Measurements from ENCODE around the gene SYNJ2.

Gene SYNJ2

DNA sequence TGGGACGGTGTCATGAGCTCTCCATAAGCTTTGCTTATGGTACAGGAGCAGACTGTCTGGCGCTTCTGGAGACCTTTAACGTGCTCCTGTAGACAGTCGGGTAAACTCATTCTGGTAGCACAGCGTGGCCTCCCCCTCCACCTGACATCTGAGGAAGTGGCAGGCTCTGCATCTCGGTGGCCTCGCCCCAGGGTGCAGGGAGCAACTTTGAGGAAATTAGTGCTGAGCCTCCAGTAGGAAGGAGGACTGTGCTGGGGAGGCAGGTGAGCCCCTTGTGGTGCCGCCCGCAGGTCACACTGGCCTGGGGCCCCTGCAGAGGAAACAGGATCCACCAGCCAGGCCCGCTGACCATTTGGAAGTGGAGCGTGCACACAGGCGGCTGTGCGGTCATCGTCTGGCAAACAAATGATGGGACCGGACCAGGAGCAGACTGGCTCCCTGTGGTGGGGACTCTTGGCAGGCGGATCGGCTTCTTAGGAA lies 57.9 kb downstream of the SYNJ2 start:
- TF ChIP-seq, protein P1, sequence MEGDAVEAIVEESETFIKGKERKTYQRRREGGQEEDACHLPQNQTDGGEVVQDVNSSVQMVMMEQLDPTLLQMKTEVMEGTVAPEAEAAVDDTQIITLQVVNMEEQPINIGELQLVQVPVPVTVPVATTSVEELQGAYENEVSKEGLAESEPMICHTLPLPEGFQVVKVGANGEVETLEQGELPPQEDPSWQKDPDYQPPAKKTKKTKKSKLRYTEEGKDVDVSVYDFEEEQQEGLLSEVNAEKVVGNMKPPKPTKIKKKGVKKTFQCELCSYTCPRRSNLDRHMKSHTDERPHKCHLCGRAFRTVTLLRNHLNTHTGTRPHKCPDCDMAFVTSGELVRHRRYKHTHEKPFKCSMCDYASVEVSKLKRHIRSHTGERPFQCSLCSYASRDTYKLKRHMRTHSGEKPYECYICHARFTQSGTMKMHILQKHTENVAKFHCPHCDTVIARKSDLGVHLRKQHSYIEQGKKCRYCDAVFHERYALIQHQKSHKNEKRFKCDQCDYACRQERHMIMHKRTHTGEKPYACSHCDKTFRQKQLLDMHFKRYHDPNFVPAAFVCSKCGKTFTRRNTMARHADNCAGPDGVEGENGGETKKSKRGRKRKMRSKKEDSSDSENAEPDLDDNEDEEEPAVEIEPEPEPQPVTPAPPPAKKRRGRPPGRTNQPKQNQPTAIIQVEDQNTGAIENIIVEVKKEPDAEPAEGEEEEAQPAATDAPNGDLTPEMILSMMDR (conservative IDR thresholded peaks at IDR 0.05; ENCODE audit: low read depth, low read length) = no peak
- Histone ChIP-seq H3K9ac (no peak overlapping the region), H3K4me1 (ENCODE audit: low read depth, poor library complexity, severe bottlenecking) (no peaks in the 10 kb centered on the region), H4K20me1 (ENCODE audit: insufficient read depth) (no peaks in the 10 kb centered on the region), H3K27ac (no peak overlapping the region), H3K79me2 (ENCODE audit: insufficient read depth, low read depth) (no peaks in the 10 kb centered on the region), H2AFZ (ENCODE audit: low read depth) (no peak overlapping the region), H3K4me2 (no peak overlapping the region), H3K27me3 (ENCODE audit: insufficient read depth, low read depth) (no peaks in the 10 kb centered on the region), H3K4me3 (IDR thresholded peaks at IDR 0.05; ENCODE audit: insufficient read depth, low read depth, low read length) (no peak overlapping the region), H3K36me3 (ENCODE audit: insufficient read depth) (no peaks in the 10 kb centered on the region)

DNA sequence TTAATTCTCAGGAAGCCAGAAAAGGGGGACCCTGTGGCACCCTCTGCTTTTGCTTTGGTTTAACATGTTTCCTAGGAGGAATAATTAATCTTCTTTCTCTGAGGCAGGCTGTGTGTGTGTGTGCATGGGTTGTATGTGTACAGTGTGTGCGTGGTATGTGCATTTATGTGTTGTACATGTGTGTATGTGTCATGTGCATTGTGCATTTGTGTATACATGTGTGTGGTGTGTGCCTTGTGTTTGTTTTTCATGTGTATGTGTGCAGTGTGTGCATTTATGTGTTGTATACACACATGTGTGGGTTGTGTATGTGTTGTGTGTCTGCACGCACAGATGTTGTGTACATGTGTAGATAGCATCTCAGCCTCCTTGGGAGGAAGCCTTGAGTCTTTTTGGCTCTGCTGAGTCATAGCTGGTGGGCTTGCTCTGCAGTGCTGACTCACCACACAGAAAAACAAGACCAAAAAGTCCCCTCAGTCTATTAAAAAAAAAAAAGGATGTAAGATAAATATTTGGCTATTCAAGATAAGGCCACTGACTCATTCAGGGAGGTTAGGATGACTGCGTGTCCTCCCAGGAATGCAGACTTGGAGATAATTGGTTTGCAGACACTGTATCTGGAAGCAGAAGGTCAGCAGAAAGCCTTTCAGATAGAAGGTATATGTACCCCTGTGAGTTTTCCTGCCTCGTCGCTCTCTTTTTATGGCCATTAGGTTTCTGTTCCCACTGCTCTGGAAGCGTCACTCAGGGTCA lies 58.6 kb downstream of the SYNJ2 start:
- TF ChIP-seq, protein P1 (conservative IDR thresholded peaks at IDR 0.05; ENCODE audit: low read depth, low read length) = no peak
- H3K4me2 ChIP-seq = no peak overlapping the region
- no peaks in the 10 kb centered on the region for H3K27me3 ChIP-seq (ENCODE audit: insufficient read depth, low read depth)
- H3K4me3 ChIP-seq (IDR thresholded peaks at IDR 0.05; ENCODE audit: insufficient read depth, low read depth, low read length) = no peak overlapping the region
- H3K79me2 ChIP-seq (ENCODE audit: insufficient read depth, low read depth) = no peaks in the 10 kb centered on the region
- no peak overlapping the region for H3K9ac ChIP-seq
- H3K4me1 ChIP-seq (ENCODE audit: low read depth, poor library complexity, severe bottlenecking) = no peaks in the 10 kb centered on the region
- no peaks in the 10 kb centered on the region for H3K36me3 ChIP-seq (ENCODE audit: insufficient read depth)
- no peak overlapping the region for H3K27ac ChIP-seq
- H4K20me1 ChIP-seq (ENCODE audit: insufficient read depth) = no peaks in the 10 kb centered on the region
- H2AFZ ChIP-seq (ENCODE audit: low read depth) = no peak overlapping the region

DNA sequence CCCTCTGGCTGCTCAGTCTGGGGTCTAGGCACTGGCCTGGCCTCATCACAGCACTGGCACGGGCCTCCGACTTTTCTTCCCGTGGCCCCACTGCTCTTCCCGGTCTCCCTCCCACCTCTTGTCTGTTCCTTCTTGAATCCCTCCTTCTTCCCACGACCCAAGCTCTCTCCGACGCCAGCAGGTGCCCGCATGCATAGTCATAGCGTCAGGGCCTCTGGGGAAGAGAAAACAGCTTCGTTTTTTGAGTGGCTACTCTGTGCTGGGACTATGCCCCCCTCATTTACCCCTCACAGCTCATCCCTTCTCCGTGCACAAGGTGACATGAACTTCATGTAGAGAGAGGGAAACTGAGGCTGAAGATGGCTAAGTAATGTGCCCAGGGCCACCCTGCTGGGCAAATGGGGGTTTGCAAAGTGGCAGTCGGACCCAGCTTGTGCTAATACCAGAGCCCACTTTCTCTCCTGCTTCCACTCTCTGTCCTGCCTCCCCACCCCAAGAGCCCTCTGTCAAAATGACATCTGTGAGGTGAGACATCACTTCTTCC lies 59.2 kb downstream of the SYNJ2 start:
- H3K4me2 ChIP-seq = no peak overlapping the region

DNA sequence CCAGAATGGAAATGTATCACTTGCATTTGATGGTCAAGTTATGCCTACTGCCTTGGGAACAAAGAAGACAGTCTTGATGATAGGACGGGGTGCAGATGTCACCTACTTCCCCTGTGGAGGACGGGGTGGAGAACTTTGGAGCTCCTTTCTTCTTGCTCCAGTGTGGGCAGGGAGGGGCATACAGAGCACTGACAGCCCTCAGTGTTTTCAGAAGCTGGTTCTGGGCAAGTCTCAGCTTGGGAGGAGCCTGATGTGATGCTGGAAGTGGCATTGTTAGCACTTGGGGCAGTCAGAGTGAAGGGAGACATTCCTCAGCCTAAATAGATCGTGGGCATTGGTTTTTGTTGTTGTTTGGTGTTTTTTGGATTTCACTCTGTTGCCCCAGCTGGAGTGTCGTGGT lies 59.7 kb downstream of the SYNJ2 start:
- Histone ChIP-seq H3K27ac (no peak overlapping the region), H4K20me1 (ENCODE audit: insufficient read depth) (no peaks in the 10 kb centered on the region), H3K4me2 (no peak overlapping the region), H3K79me2 (ENCODE audit: insufficient read depth, low read depth) (no peaks in the 10 kb centered on the region), H2AFZ (ENCODE audit: low read depth) (no peak overlapping the region), H3K9ac (no peak overlapping the region), H3K27me3 (ENCODE audit: insufficient read depth, low read depth) (no peaks in the 10 kb centered on the region), H3K36me3 (ENCODE audit: insufficient read depth) (no peaks in the 10 kb centered on the region), H3K4me1 (ENCODE audit: low read depth, poor library complexity, severe bottlenecking) (no peaks in the 10 kb centered on the region), H3K4me3 (IDR thresholded peaks at IDR 0.05; ENCODE audit: insufficient read depth, low read depth, low read length) (no peak overlapping the region)
- TF ChIP-seq, protein P1 (conservative IDR thresholded peaks at IDR 0.05; ENCODE audit: low read depth, low read length) = no peak

More for the DNA sequence above, 59.2 kb downstream of the SYNJ2 start:
- H3K36me3 ChIP-seq (ENCODE audit: insufficient read depth) = no peaks in the 10 kb centered on the region
- no peaks in the 10 kb centered on the region for H3K4me1 ChIP-seq (ENCODE audit: low read depth, poor library complexity, severe bottlenecking)
- no peaks in the 10 kb centered on the region for H4K20me1 ChIP-seq (ENCODE audit: insufficient read depth)
- no peaks in the 10 kb centered on the region for H3K79me2 ChIP-seq (ENCODE audit: insufficient read depth, low read depth)
- no peak overlapping the region for H3K4me3 ChIP-seq (IDR thresholded peaks at IDR 0.05; ENCODE audit: insufficient read depth, low read depth, low read length)
- no peak overlapping the region for H3K27ac ChIP-seq
- TF ChIP-seq, protein P1 (conservative IDR thresholded peaks at IDR 0.05; ENCODE audit: low read depth, low read length) = no peak
- H2AFZ ChIP-seq (ENCODE audit: low read depth) = no peak overlapping the region
- H3K9ac ChIP-seq = no peak overlapping the region
- no peaks in the 10 kb centered on the region for H3K27me3 ChIP-seq (ENCODE audit: insufficient read depth, low read depth)
